ENCODE data around the gene OST4.
A peak's percentile ranks its signal among the peaks of the same experiment; 100 is the strongest.
"Not testable (repeated sequence)": the region's sequence is repeated elsewhere in the genome, so short reads cannot be mapped to it uniquely, and the experiment has no call there.

Gene OST4

DNA sequence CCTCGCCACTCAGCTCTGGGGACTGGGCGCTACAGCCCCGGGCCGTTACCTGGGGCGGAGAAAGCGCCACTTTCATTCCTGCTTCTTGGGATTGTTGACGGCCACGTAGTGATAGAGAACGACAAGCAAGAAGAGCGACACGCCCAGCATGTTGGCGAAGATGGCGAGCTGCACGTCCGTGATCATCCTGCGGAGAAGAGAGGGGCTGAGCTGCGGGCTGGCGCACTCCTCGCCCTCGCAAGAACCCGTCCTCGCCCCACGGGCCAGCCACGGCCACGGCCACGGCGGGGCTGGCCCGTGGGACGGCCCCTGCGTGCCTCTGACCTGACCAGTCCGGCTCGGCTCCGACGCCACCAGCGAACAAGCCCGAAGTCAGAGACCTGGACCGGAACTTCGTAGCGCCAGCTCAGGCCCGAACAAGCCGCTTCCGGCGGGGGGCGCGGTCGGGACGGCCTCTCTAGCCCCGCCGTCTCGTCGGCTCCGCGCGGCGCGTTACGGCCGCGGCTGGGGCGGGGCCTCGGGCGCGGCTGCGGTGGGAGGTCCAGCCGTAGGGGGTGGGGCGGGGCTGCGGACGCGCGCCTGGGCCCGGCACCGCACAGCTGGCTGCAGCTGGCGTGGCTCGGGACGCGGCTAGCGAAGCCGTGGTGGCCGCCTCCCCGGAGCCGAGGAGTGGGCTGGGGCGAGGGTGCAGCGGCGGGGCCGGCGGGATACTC is at the start of gene OST4:
Gene OST4 (minus strand): TSS at position 378 of the 713 bp plus-strand sequence.
- ChIA-PET POLR2A (interaction anchor here (0.6 to 3.4 kb wide), 9 partner anchors 9 to 38 kb away, joined by 3 to 31 read pairs (median 7); partner anchors contain the start of genes AGBL5, KHK and TMEM214), CTCF (interaction anchor here (0.8 to 1.5 kb wide), 7 partner anchors 10 to 109 kb away, joined by 3 to 4 read pairs (median 4); no protein-coding TSS in a partner anchor)
- H3K4me3 ChIP-seq (ENCODE audit: low read depth, low read length) = peak within 1 kb of the TSS; percentile 91
- TF ChIP-seq CTCF (IDR thresholded peaks at IDR 0.05; ENCODE audit: insufficient read depth, low read length, missing control alignments) = no peak
- peak; percentile 56 for DNase-seq (ENCODE audit: low read depth, low spot score)

GRCh38 chr2:27119330-27119670 is 47.8 kb upstream of the OST4 start:
- H3K4me3 ChIP-seq (ENCODE audit: low read depth, low read length) = peak overlapping the region; percentile 59
- POLR2A ChIA-PET; DNase-seq (ENCODE audit: low read depth, low spot score): not testable (repeated sequence)
- CTCF ChIA-PET = interaction anchor here (0.7 to 1.0 kb wide), 2 partner anchors 41 to 72 kb away, joined by 3 to 4 read pairs; no protein-coding TSS in a partner anchor

DNA sequence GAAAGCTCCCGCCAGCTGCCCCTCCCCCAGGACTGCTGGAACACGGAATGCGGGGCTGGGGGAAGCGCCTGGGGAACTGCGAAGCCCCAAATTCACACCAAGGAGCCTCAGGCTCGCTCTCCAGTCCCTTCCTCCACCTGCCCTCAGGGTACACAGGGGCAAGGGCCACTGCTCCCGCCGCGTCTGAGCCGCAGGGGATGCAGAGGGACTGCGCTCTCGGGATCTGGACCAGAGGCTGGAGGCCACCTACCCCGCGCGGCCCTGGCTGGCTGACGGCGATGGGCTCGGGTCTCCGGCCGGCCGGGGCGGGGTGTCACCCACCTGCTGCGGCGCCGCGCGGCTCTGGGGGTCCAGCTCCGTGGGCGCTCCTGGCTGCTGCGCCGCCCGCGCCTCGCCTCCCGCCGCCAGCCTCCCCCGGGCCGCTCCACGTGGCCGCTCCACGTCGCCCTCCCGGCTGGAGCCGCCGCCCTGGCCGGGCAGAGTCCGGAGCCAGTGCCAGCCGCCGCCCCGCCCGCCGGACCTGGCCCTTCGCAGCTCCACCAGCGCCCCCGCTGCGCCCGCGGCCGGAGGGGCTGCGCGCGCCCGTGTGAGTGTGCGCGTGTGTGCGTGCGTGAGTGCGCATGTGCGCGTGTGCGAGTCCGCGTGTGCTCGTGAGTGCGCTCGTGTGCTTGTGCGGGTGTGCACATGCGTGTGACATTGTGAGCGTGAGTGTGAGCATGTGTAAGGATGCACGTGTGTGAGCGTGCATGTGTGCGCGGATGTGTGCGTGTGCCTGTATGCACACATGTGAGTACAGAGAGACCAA is 47.3 kb upstream of the OST4 start, which contains the start of gene CGREF1:
Gene CGREF1 (minus strand): TSS at position 604 of the 805 bp plus-strand sequence. CDS start 14,762 bp downstream, outside the sequence.
- TF ChIP-seq CTCF (IDR thresholded peaks at IDR 0.05; ENCODE audit: insufficient read depth, low read length, missing control alignments) = no peak
- CTCF ChIA-PET = interaction anchor here (0.6 to 1.3 kb wide), 4 partner anchors 13 to 73 kb away, joined by 3 to 4 read pairs (median 4); no protein-coding TSS in a partner anchor
- peak within 1 kb of the TSS; percentile 59 for H3K4me3 ChIP-seq (ENCODE audit: low read depth, low read length)
- POLR2A ChIA-PET = no interaction called here
- DNase-seq (ENCODE audit: low read depth, low spot score) = no peak

GRCh38 chr2:27117995-27118524 is 46.6 kb upstream of the OST4 start:
- no peak for TF ChIP-seq CTCF (IDR thresholded peaks at IDR 0.05; ENCODE audit: insufficient read depth, low read length, missing control alignments)
- CTCF ChIA-PET = interaction anchor here (0.6 to 1.3 kb wide), 3 partner anchors 14 to 73 kb away, joined by 3 to 4 read pairs (median 4); no protein-coding TSS in a partner anchor
- POLR2A ChIA-PET = no interaction called here
- no peak for DNase-seq (ENCODE audit: low read depth, low spot score)
- H3K4me3 ChIP-seq (ENCODE audit: low read depth, low read length) = peak overlapping the region; percentile 59

DNA sequence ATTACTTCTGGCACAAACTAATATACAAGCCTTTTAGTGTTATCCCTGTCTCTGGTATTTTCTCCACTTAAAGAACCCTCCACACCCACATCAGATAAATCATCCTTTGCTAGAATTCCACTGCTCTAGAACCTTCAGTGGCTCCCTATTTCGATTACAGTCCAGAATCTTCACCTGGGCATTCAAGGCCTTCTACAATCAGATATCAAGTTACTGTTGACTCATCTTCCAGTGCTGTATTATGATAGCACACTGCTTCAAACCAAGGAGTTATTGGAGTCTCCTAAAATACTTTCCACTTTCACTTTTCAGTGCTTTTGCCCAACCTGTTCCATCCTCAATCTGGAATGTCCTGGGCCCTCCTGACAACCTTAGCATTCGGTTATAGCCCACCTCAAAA is 44.1 kb upstream of the OST4 start:
- H3K4me3 ChIP-seq (ENCODE audit: low read depth, low read length) = no peak overlapping the region
- no peak for DNase-seq (ENCODE audit: low read depth, low spot score)
- no peak for TF ChIP-seq CTCF (IDR thresholded peaks at IDR 0.05; ENCODE audit: insufficient read depth, low read length, missing control alignments)
- CTCF ChIA-PET = interaction anchor here (3.9 kb wide), 1 partner anchor 15 kb away, joined by 34 read pairs; no protein-coding TSS in a partner anchor
- POLR2A ChIA-PET = no interaction called here

GRCh38 chr2:27111392-27112078 is 40.1 kb upstream of the OST4 start:
- DNase-seq (ENCODE audit: low read depth, low spot score); POLR2A ChIA-PET; H3K4me3 ChIP-seq (ENCODE audit: low read depth, low read length): not testable (repeated sequence)
- CTCF ChIA-PET = interaction anchor here (1.3 to 3.9 kb wide), 7 partner anchors 11 to 169 kb away, joined by 6 to 34 read pairs (median 12); partner anchors contain the start of gene PREB

GRCh38 chr2:27110603-27111352 is 39.3 kb upstream of the OST4 start:
- CTCF ChIA-PET = interaction anchor here (1.3 to 3.4 kb wide), 5 partner anchors 12 to 170 kb away, joined by 3 to 17 read pairs (median 7); partner anchors contain the start of gene PREB
- DNase-seq (ENCODE audit: low read depth, low spot score); POLR2A ChIA-PET; H3K4me3 ChIP-seq (ENCODE audit: low read depth, low read length): not testable (repeated sequence)
